Measurements from ENCODE around the gene LYSMD2. TPM values are rescaled to one million over a fixed set of nuclear protein-coding genes. Genes with fewer than 3 reads are reported as not detected.

LYSMD2 gene
- polyA plus RNA-seq, 1 of the 3 experiments (the other 2 are of a cell fraction): 10.3 TPM

DNA sequence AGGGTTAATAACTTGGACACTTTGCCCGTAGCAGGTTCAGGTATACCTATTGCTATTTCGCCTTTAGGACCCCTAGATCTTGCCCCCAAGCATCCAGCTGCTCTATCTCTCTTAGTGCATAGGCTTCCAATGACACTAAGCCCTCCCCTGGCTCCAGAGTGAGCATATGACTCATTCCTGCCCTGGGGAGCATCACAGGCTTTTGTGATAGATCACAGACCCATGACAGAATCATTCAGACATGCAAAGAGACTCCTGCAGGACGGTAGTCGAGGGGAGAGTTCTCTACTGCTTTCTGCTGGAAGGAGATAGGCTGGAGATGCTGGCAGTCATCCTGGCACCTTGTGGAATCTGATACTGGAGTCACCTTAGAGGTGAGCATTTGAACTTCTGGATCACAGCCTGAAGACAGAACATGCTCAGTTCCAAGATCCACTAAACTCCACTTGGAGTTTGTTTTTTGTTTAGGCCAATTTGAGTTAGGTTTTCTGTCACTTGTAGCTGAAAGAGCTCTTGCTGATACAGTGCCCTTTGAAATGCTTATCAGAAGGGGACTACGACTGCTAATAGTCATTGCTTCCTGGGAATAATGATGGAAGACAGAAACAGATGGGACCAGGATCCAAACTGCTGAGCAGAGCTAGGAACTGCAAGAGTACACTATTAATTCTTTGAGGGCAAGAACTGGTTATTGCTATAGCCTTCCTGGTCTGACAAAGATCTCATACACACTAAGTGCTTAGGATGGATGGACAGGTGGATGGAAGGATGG lies 11.0 kb downstream of the LYSMD2 start (continued):
- TF ChIP-seq, protein P1, sequence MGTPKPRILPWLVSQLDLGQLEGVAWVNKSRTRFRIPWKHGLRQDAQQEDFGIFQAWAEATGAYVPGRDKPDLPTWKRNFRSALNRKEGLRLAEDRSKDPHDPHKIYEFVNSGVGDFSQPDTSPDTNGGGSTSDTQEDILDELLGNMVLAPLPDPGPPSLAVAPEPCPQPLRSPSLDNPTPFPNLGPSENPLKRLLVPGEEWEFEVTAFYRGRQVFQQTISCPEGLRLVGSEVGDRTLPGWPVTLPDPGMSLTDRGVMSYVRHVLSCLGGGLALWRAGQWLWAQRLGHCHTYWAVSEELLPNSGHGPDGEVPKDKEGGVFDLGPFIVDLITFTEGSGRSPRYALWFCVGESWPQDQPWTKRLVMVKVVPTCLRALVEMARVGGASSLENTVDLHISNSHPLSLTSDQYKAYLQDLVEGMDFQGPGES (IDR thresholded peaks at IDR 0.05; ENCODE audit: low read depth, low read length): no peak
- TF ChIP-seq TCF12 (IDR thresholded peaks at IDR 0.05) (peak; percentile 99), EZH2phosphoT487 (IDR thresholded peaks at IDR 0.05; ENCODE audit: borderline replicate concordance, low read depth) (no peak), NFIC (IDR thresholded peaks at IDR 0.05; ENCODE audit: borderline replicate concordance) (peak; percentile 86), GATA2 (CRISPR knock-in tag; IDR thresholded peaks at IDR 0.05) (peak; percentile 48), MXI1 (IDR thresholded peaks at IDR 0.05; ENCODE audit: low read depth, low read length) (0 out of 2 replicates have a peak, but pooled peaks have one; percentile 37), ELF1 (IDR thresholded peaks at IDR 0.05) (0 out of 2 replicates have a peak, but pooled peaks have one; percentile 33), YY1 (IDR thresholded peaks at IDR 0.05; ENCODE audit: low read depth) (no peak), SIN3A (IDR thresholded peaks at IDR 0.05; ENCODE audit: borderline replicate concordance, low read depth, low read length) (peak; percentile 89), NRF1 (IDR thresholded peaks at IDR 0.05; ENCODE audit: low read depth, low read length) (no peak), JUND (IDR thresholded peaks at IDR 0.05) (peak; percentile 99)
- TF ChIP-seq, protein P2, sequence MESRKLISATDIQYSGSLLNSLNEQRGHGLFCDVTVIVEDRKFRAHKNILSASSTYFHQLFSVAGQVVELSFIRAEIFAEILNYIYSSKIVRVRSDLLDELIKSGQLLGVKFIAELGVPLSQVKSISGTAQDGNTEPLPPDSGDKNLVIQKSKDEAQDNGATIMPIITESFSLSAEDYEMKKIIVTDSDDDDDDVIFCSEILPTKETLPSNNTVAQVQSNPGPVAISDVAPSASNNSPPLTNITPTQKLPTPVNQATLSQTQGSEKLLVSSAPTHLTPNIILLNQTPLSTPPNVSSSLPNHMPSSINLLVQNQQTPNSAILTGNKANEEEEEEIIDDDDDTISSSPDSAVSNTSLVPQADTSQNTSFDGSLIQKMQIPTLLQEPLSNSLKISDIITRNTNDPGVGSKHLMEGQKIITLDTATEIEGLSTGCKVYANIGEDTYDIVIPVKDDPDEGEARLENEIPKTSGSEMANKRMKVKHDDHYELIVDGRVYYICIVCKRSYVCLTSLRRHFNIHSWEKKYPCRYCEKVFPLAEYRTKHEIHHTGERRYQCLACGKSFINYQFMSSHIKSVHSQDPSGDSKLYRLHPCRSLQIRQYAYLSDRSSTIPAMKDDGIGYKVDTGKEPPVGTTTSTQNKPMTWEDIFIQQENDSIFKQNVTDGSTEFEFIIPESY (IDR thresholded peaks at IDR 0.05; ENCODE audit: borderline replicate concordance, low read depth): peak; percentile 77; the same call in 1 of the 2 replicates

DNA sequence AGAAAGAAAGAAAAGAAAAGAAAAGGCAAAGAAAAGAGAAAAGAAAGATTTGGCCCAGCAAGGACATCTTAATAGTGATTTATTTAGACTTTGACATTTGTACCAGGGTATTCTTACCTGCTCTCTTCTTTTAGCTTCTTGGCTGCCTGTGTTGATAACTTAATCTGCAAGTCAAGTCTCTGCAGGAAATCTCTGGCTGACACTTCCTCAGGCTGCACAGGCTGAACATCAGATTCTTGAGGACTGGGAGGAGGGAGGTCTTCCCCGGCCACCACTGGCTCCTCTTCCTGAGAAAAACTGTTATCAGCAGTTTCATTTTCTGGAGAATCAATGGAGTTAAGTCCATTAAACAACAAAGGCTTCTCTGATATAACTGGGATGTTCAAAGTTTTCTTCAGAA lies 12.8 kb downstream of the LYSMD2 start:
- ChIA-PET POLR2A (no interaction called here), CTCF (interaction anchor here (2.1 to 17.1 kb wide), 3 partner anchors 11 to 52 kb away, joined by 4 to 130 read pairs (median 6); partner anchors contain the start of gene LYSMD2)
- peaks cover 22% of the 10 kb centered on the region for H3F3A ChIP-seq (replicated peaks; ENCODE audit: insufficient read depth)
- H3K79me2 ChIP-seq (ENCODE audit: insufficient read depth): peaks cover 7% of the 10 kb centered on the region; the same call in 1 of the 2 replicates
- no peaks in the 10 kb centered on the region for H3K9me3 ChIP-seq
- peaks cover 30 to 34% of the 10 kb centered on the region in 2 experiments for H3K4me1 ChIP-seq (ENCODE audit: control insufficient read depth in 1 of 2, insufficient read depth in 2 of 2, low read depth in 1 of 2, low read length in 1 of 2)
- no peak overlapping the region for H3K9ac ChIP-seq
- H3K9me2 ChIP-seq: no peaks in the 10 kb centered on the region
- H2AFZ ChIP-seq (ENCODE audit: low read depth): no peak overlapping the region
- H4K20me1 ChIP-seq (ENCODE audit: insufficient read depth): peaks cover 6% of the 10 kb centered on the region; the same call in 1 of the 2 replicates
- DNase-seq: no peak
- no peak overlapping the region for H3K4me3 ChIP-seq (ENCODE audit: low read depth in 2 of 2, low read length in 1 of 2)
- H3K27ac ChIP-seq (ENCODE audit: low read depth in 2 of 2, low read length in 1 of 2): peak overlapping the region in 1 of 2 experiments; percentile 5; a peak in 1 of 4 replicates
- H3K4me2 ChIP-seq: peak overlapping the region; percentile 24; the same call in 1 of the 2 replicates
- H3K27me3 ChIP-seq (ENCODE audit: insufficient read depth): no peaks in the 10 kb centered on the region
- WGBS (ENCODE audit: low lambda C conversion rate): 54% methylated on average over 1 of the region's 1 CpG
- peaks cover 11 to 31% of the 10 kb centered on the region in 2 experiments for H3K36me3 ChIP-seq (replicated peaks in 1 of 2; ENCODE audit: control insufficient read depth in 1 of 2, insufficient read depth in 2 of 2, low read length in 1 of 2)
- TF ChIP-seq, protein P2 (IDR thresholded peaks at IDR 0.05; ENCODE audit: borderline replicate concordance, low read depth): no peak
- TF ChIP-seq JUND (IDR thresholded peaks at IDR 0.05) (no peak), NRF1 (IDR thresholded peaks at IDR 0.05; ENCODE audit: low read depth, low read length) (no peak), RXRA (IDR thresholded peaks at IDR 0.05; ENCODE audit: borderline replicate concordance, low read depth) (no peak), GABPA (IDR thresholded peaks at IDR 0.05; ENCODE audit: low read depth) (no peak), POLR2AphosphoS5 (IDR thresholded peaks at IDR 0.05; ENCODE audit: low read depth, low read length) (no peak), YY1 (IDR thresholded peaks at IDR 0.05; ENCODE audit: low read depth) (no peak), EZH2phosphoT487 (IDR thresholded peaks at IDR 0.05; ENCODE audit: borderline replicate concordance, low read depth) (no peak), EP300 (IDR thresholded peaks at IDR 0.05; ENCODE audit: borderline replicate concordance in 1 of 2, low read depth in 1 of 2, low read length in 1 of 2) (no peak), TEAD4 (IDR thresholded peaks at IDR 0.05; ENCODE audit: borderline replicate concordance, insufficient read depth) (no peak), TCF12 (IDR thresholded peaks at IDR 0.05) (no peak), NFIC (IDR thresholded peaks at IDR 0.05; ENCODE audit: borderline replicate concordance) (no peak), CHD2 (IDR thresholded peaks at IDR 0.05; ENCODE audit: low read length, partially characterized antibody) (no peak)
- TF ChIP-seq, protein P3, sequence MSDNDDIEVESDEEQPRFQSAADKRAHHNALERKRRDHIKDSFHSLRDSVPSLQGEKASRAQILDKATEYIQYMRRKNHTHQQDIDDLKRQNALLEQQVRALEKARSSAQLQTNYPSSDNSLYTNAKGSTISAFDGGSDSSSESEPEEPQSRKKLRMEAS (IDR thresholded peaks at IDR 0.05; ENCODE audit: low read depth): no peak
- TF ChIP-seq, protein P4, sequence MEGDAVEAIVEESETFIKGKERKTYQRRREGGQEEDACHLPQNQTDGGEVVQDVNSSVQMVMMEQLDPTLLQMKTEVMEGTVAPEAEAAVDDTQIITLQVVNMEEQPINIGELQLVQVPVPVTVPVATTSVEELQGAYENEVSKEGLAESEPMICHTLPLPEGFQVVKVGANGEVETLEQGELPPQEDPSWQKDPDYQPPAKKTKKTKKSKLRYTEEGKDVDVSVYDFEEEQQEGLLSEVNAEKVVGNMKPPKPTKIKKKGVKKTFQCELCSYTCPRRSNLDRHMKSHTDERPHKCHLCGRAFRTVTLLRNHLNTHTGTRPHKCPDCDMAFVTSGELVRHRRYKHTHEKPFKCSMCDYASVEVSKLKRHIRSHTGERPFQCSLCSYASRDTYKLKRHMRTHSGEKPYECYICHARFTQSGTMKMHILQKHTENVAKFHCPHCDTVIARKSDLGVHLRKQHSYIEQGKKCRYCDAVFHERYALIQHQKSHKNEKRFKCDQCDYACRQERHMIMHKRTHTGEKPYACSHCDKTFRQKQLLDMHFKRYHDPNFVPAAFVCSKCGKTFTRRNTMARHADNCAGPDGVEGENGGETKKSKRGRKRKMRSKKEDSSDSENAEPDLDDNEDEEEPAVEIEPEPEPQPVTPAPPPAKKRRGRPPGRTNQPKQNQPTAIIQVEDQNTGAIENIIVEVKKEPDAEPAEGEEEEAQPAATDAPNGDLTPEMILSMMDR (IDR thresholded peaks at IDR 0.05): no peak
- TF ChIP-seq, protein P1 (IDR thresholded peaks at IDR 0.05; ENCODE audit: low read depth, low read length): no peak
